Esophagus muscularis mucosa (tissue), 3 donors: Measurements from ENCODE around the gene CTNNA3.

Experiments
- EP300 ChIP-seq: sonication (generic); formaldehyde crosslinking; IDR thresholded peaks from one replicate; pipeline ENCODE4 v1.6.1; 2017; ENCODE audit warnings: antibody characterized with exemption
- TF ChIP-seq, protein P1 (sequence below), 3 experiments: fragments of 200-600 bp in 2 of 3; fragments of 450-650 bp in 1 of 3; sonication (generic) in 2 of 3; IDR thresholded peaks; one replicate each; pipeline ENCODE4 v1.5.1; 2017 to 2019; ENCODE audit warnings: antibody characterized with exemption in 3 of 3, mild to moderate bottlenecking in 2 of 3, moderate library complexity in 1 of 3

DNA sequence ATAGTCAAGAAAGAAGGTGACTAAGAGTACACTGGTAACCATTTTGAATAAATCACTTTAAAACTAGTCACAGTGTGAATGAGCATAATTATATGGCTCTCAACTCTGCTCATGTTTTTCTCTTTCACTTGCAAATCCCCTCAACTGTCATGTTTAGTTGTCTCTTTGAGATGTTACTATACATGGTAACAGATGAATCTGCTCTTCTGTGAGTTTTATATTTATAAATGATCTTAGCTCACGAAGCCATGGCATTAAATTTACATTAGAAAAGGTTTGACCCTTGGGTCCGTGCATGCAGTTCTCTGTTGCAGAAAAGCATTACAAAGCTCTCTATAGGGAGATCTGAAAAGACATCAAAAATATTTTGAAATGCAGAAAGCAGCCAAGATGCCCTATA is 803.1 kb downstream of the CTNNA3 start:
- TF ChIP-seq, protein P1, sequence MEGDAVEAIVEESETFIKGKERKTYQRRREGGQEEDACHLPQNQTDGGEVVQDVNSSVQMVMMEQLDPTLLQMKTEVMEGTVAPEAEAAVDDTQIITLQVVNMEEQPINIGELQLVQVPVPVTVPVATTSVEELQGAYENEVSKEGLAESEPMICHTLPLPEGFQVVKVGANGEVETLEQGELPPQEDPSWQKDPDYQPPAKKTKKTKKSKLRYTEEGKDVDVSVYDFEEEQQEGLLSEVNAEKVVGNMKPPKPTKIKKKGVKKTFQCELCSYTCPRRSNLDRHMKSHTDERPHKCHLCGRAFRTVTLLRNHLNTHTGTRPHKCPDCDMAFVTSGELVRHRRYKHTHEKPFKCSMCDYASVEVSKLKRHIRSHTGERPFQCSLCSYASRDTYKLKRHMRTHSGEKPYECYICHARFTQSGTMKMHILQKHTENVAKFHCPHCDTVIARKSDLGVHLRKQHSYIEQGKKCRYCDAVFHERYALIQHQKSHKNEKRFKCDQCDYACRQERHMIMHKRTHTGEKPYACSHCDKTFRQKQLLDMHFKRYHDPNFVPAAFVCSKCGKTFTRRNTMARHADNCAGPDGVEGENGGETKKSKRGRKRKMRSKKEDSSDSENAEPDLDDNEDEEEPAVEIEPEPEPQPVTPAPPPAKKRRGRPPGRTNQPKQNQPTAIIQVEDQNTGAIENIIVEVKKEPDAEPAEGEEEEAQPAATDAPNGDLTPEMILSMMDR (IDR thresholded peaks at IDR 0.05), result no peak
- TF ChIP-seq EP300, result no peak
